Fibroblast of mammary gland (primary cell): ENCODE measurements around the gene VTCN1.
"Not testable (repeated sequence)": the region's sequence is repeated elsewhere in the genome, so short reads cannot be mapped to it uniquely, and the experiment has no call there.

ENCODE experiments used
- DNase-seq: peaks from one replicate; pipeline ENCODE4 v3.0.0-alpha.2; 2010; ENCODE audit warnings: low read depth
- H3K4me3 ChIP-seq: 2 replicates; pipeline ENCODE4 v1.5.1; 2011; ENCODE audit warnings: low read depth, mild to moderate bottlenecking, low read length, moderate library complexity; ENCODE audit not compliant: control insufficient read depth
- CTCF ChIP-seq: conservative IDR thresholded peaks from 2 replicates; pipeline ENCODE4 v1.5.1; 2011; ENCODE audit warnings: low read depth, low read length, inconsistent platforms; ENCODE audit not compliant: control insufficient read depth, insufficient read depth

Gene VTCN1

GRCh38 chr1:117164209-117164608 lies 46.5 kb downstream of the VTCN1 start:
- TF ChIP-seq CTCF = no peak
- DNase-seq = no peak
- no peak overlapping the region for H3K4me3 ChIP-seq

GRCh38 chr1:117162816-117163215 lies 47.9 kb downstream of the VTCN1 start:
- TF ChIP-seq CTCF = no peak
- DNase-seq = no peak
- H3K4me3 ChIP-seq = no peak overlapping the region

GRCh38 chr1:117161887-117162286 lies 48.8 kb downstream of the VTCN1 start:
- no peak for DNase-seq

GRCh38 chr1:117151305-117151704 lies 59.4 kb downstream of the VTCN1 start:
- not testable (repeated sequence) for DNase-seq, H3K4me3 ChIP-seq

More at GRCh38 chr1:117161887-117162286, 48.8 kb downstream of the VTCN1 start:
- no peak for TF ChIP-seq CTCF
- no peak overlapping the region for H3K4me3 ChIP-seq

- TF ChIP-seq CTCF = no peak
- H3K4me3 ChIP-seq = no peak overlapping the region
These were observed 60.4 kb downstream of the VTCN1 start for GRCh38 chr1:117150316-117150715.

GRCh38 chr1:117147856-117148588 lies 62.7 kb downstream of the VTCN1 start:
- no peak for DNase-seq
- no peak for TF ChIP-seq CTCF

More at GRCh38 chr1:117150316-117150715, 60.4 kb downstream of the VTCN1 start:
- peak; percentile 39 for DNase-seq

GRCh38 chr1:117147341-117147831 lies 63.3 kb downstream of the VTCN1 start:
- H3K4me3 ChIP-seq = no peak overlapping the region
- DNase-seq = no peak

More at GRCh38 chr1:117147856-117148588, 62.7 kb downstream of the VTCN1 start:
- no peak overlapping the region for H3K4me3 ChIP-seq

More at GRCh38 chr1:117147341-117147831, 63.3 kb downstream of the VTCN1 start:
- TF ChIP-seq CTCF = no peak
